ENCODE data around the gene BRD3.

BRD3 gene

DNA sequence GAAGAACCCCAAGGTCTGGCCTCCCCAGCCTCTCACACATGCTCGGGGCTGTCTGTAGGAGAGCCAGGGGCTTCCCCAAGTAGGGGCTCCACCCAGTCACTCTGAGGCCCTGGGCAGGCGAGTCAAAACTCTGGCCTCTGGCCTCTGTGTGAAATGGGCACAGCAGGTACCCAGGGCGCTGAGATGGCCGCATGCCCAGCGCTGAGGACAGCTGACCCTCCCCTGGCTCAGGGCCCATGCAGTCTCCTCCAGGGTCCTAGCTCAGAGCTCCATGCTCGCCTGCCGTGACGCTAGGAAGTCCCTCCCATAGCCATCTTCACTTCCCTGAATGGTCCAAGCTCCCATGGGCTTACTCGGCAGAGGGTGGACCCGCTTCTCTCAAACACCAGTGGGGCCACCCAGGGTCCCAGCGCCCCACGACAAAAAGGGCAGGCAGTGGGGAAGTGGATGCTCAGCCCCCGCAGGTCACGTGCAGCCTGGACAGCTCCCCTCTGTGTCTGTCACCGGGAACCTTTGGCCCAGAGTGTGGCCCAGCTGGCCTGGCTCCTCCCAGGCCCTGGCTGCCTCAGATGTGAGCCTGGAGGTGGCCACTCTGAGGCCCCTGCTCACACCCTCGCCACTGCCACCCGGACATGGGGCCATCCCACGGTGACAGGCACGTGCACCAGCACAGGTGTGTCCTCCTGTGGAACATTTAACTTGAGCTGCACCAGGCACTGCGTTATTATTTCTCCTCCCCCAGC lies 63.5 kb downstream of the BRD3 start:
- Histone ChIP-seq H3K27ac (ENCODE audit: insufficient read depth in 1 of 2, low read depth in 1 of 2, low read length in 2 of 2, poor library complexity in 1 of 2, severe bottlenecking in 2 of 2) (no peak overlapping the region), H3K4me3 (ENCODE audit: control insufficient read depth in 1 of 7, extremely low read depth in 1 of 7, insufficient read depth in 4 of 7, low read depth in 2 of 7, low read length in 6 of 7) (no peak overlapping the region), H3K9me3 (ENCODE audit: control extremely low read depth in 1 of 5, control insufficient read depth in 4 of 5, insufficient read depth in 2 of 5, low read depth in 1 of 5, low read length in 4 of 5) (no peaks in the 10 kb centered on the region), H3K27me3 (replicated peaks in 2 of 5; ENCODE audit: control insufficient read depth in 4 of 5, insufficient read depth in 5 of 5, low read length in 4 of 5) (no peaks in the 10 kb centered on the region), H3K36me3 (ENCODE audit: control insufficient read depth in 4 of 4, insufficient read depth in 4 of 4, low read length in 3 of 4) (no peaks in the 10 kb centered on the region), H3K4me1 (ENCODE audit: control extremely low read depth in 1 of 4, control insufficient read depth in 4 of 4, insufficient read depth in 4 of 4, low read length in 3 of 4) (peaks cover 0 to 22% (median 9%) of the 10 kb centered on the region in 4 experiments)
- no peak for DNase-seq
- ChIA-PET CTCF (interaction anchor here (2.2 to 3.4 kb wide), 2 partner anchors 10 to 222 kb away, joined by 7 to 19 read pairs; no protein-coding TSS in a partner anchor), POLR2A (no interaction called here)
- WGBS (ENCODE audit: insufficient coverage), result 87% methylated on average over 17 of the region's 20 CpGs

DNA sequence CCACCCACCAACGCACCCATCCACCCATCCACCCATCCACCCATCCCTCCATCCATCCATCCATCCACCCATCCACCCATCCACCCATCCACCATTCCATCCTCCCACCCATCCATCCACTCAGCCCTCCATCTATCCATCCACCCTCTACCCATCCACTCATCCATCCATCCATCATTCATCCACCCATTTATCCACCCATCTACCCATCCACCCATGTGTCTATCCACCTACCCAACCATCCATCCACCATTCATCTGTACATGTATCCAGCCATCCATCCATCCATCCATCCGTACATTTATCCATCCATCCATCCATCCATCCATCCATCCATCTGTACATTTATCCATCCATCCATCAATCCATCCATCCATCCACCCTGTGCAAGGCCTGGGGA lies 64.6 kb downstream of the BRD3 start:
- H3K4me3 ChIP-seq (ENCODE audit: control insufficient read depth in 1 of 7, extremely low read depth in 1 of 7, insufficient read depth in 4 of 7, low read depth in 2 of 7, low read length in 6 of 7), result no peak overlapping the region
- no peaks in the 10 kb centered on the region for H3K36me3 ChIP-seq (ENCODE audit: control insufficient read depth in 4 of 4, insufficient read depth in 4 of 4, low read length in 3 of 4)
- no peak for DNase-seq
- no peaks in the 10 kb centered on the region for H3K9me3 ChIP-seq (ENCODE audit: control extremely low read depth in 1 of 5, control insufficient read depth in 4 of 5, insufficient read depth in 2 of 5, low read depth in 1 of 5, low read length in 4 of 5)
- H3K27me3 ChIP-seq (replicated peaks in 2 of 5; ENCODE audit: control insufficient read depth in 4 of 5, insufficient read depth in 5 of 5, low read length in 4 of 5), result no peaks in the 10 kb centered on the region
- ChIA-PET POLR2A (no interaction called here), CTCF (no interaction called here)
- H3K4me1 ChIP-seq (ENCODE audit: control extremely low read depth in 1 of 4, control insufficient read depth in 4 of 4, insufficient read depth in 4 of 4, low read length in 3 of 4), result peaks cover 0 to 13% (median 5%) of the 10 kb centered on the region in 4 experiments
- H3K27ac ChIP-seq (ENCODE audit: insufficient read depth in 1 of 2, low read depth in 1 of 2, low read length in 2 of 2, poor library complexity in 1 of 2, severe bottlenecking in 2 of 2), result no peak overlapping the region
- 100% methylated on average over 1 of the region's 2 CpGs for WGBS (ENCODE audit: insufficient coverage)

DNA sequence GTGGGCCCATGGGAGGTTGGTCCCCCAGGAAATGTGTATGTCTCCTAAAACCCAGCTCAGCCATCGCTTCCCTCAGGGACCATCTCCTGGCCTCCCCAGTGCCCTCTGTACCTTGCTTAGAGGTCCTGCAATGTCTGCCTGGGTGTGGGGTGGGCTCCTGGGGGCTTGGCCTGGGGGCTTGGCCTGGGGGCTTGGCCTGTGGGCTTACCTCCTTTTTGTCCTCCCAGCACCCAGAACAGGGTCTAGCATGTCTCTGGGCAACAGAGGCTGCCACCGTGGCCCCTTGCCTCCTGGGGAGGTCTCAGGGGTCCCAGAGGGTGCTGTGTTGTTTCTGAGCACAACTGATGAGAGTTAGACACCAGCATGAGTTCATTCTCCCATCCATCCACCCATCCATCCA lies 65.0 kb downstream of the BRD3 start:
- 100% methylated on average over 1 of the region's 2 CpGs for WGBS (ENCODE audit: insufficient coverage)
- H3K9me3 ChIP-seq (ENCODE audit: control extremely low read depth in 1 of 5, control insufficient read depth in 4 of 5, insufficient read depth in 2 of 5, low read depth in 1 of 5, low read length in 4 of 5), result no peaks in the 10 kb centered on the region
- no peak for DNase-seq
- H3K4me3 ChIP-seq (ENCODE audit: control insufficient read depth in 1 of 7, extremely low read depth in 1 of 7, insufficient read depth in 4 of 7, low read depth in 2 of 7, low read length in 6 of 7), result no peak overlapping the region
- peaks cover 0 to 13% (median 5%) of the 10 kb centered on the region in 4 experiments for H3K4me1 ChIP-seq (ENCODE audit: control extremely low read depth in 1 of 4, control insufficient read depth in 4 of 4, insufficient read depth in 4 of 4, low read length in 3 of 4)
- ChIA-PET CTCF (no interaction called here), POLR2A (no interaction called here)
- no peak overlapping the region for H3K27ac ChIP-seq (ENCODE audit: insufficient read depth in 1 of 2, low read depth in 1 of 2, low read length in 2 of 2, poor library complexity in 1 of 2, severe bottlenecking in 2 of 2)
- no peaks in the 10 kb centered on the region for H3K36me3 ChIP-seq (ENCODE audit: control insufficient read depth in 4 of 4, insufficient read depth in 4 of 4, low read length in 3 of 4)
- H3K27me3 ChIP-seq (replicated peaks in 2 of 5; ENCODE audit: control insufficient read depth in 4 of 5, insufficient read depth in 5 of 5, low read length in 4 of 5), result no peaks in the 10 kb centered on the region

- no peak for DNase-seq
- Histone ChIP-seq H3K9me3 (ENCODE audit: control extremely low read depth in 1 of 5, control insufficient read depth in 4 of 5, insufficient read depth in 2 of 5, low read depth in 1 of 5, low read length in 4 of 5) (no peaks in the 10 kb centered on the region), H3K27ac (ENCODE audit: insufficient read depth in 1 of 2, low read depth in 1 of 2, low read length in 2 of 2, poor library complexity in 1 of 2, severe bottlenecking in 2 of 2) (no peak overlapping the region), H3K36me3 (ENCODE audit: control insufficient read depth in 4 of 4, insufficient read depth in 4 of 4, low read length in 3 of 4) (no peaks in the 10 kb centered on the region), H3K4me1 (ENCODE audit: control extremely low read depth in 1 of 4, control insufficient read depth in 4 of 4, insufficient read depth in 4 of 4, low read length in 3 of 4) (no peaks in the 10 kb centered on the region), H3K4me3 (ENCODE audit: control insufficient read depth in 1 of 7, extremely low read depth in 1 of 7, insufficient read depth in 4 of 7, low read depth in 2 of 7, low read length in 6 of 7) (no peak overlapping the region), H3K27me3 (replicated peaks in 2 of 5; ENCODE audit: control insufficient read depth in 4 of 5, insufficient read depth in 5 of 5, low read length in 4 of 5) (peaks cover 0 to 10% (median 4%) of the 10 kb centered on the region in 5 experiments)
- CTCF ChIA-PET, result interaction anchor here (1.7 kb wide), 1 partner anchor 217 kb away, joined by 3 read pairs; no protein-coding TSS in a partner anchor
- POLR2A ChIA-PET, result no interaction called here
- WGBS (ENCODE audit: insufficient coverage), result 100% methylated on average over 4 of the region's 6 CpGs
Measured at GRCh38 chr9:133999851-134000265, 68.0 kb downstream of the BRD3 start.

DNA sequence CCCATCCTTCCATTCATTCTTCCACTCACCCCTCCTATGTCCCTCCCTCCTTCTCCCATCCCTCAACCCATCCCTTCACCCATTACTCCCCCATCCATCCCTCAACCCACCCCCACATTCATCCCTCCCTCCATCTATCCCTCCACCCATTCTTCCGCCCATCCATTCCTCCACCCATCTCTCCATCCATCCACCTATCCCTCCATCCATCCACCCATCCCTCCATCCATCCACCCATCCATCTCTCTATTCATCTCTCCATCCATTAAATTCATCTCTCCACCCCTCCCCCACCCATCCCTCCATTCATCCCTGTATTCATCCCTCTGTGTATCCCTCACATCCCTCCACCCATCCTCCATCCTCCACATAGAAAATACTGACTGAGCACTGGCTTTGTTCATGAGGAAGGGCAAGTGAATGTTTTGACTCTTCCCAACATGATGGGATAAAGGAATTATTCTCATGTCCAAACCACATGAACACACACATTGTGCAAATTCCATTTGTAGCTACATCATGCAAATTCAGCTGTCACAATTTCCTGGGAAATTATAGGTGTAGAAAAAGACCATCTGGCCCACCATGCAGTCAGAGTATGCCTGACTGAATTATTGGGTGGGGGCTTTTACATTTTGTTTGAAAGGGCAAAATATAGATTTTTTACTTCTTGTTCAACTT lies 68.8 kb downstream of the BRD3 start:
- DNase-seq, result no peak
- peaks cover 0 to 3% (median 1%) of the 10 kb centered on the region in 4 experiments for H3K4me1 ChIP-seq (ENCODE audit: control extremely low read depth in 1 of 4, control insufficient read depth in 4 of 4, insufficient read depth in 4 of 4, low read length in 3 of 4)
- POLR2A ChIA-PET, result no interaction called here
- H3K4me3 ChIP-seq (ENCODE audit: control insufficient read depth in 1 of 7, extremely low read depth in 1 of 7, insufficient read depth in 4 of 7, low read depth in 2 of 7, low read length in 6 of 7), result no peak overlapping the region
- 100% methylated on average over 1 of the region's 1 CpG for WGBS (ENCODE audit: insufficient coverage)
- H3K9me3 ChIP-seq (ENCODE audit: control extremely low read depth in 1 of 5, control insufficient read depth in 4 of 5, insufficient read depth in 2 of 5, low read depth in 1 of 5, low read length in 4 of 5), result no peaks in the 10 kb centered on the region
- peaks cover 0 to 16% (median 5%) of the 10 kb centered on the region in 5 experiments for H3K27me3 ChIP-seq (replicated peaks in 2 of 5; ENCODE audit: control insufficient read depth in 4 of 5, insufficient read depth in 5 of 5, low read length in 4 of 5)
- H3K27ac ChIP-seq (ENCODE audit: insufficient read depth in 1 of 2, low read depth in 1 of 2, low read length in 2 of 2, poor library complexity in 1 of 2, severe bottlenecking in 2 of 2), result no peak overlapping the region
- CTCF ChIA-PET, result interaction anchor here (1.7 kb wide), 1 partner anchor 217 kb away, joined by 3 read pairs; no protein-coding TSS in a partner anchor
- no peaks in the 10 kb centered on the region for H3K36me3 ChIP-seq (ENCODE audit: control insufficient read depth in 4 of 4, insufficient read depth in 4 of 4, low read length in 3 of 4)

DNA sequence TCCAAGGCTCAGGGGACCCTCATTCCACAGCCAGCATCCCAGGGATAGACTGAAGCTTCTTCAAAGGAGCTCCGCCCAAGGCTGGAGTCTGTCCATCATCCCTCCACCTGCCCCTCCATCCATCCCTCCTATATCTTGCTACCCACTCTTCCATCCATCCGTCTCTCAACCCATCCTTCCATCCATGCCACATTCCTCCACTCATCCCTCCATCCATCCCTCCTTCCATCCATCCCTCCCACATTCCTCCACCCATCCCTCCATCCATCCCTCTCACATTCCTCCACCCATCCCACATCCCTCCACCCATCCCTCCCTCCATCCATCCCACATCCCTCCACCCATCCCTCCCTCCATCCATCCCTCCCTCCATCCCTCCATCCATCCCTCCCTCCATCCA lies 70.2 kb downstream of the BRD3 start:
- no peak overlapping the region for H3K4me3 ChIP-seq (ENCODE audit: control insufficient read depth in 1 of 7, extremely low read depth in 1 of 7, insufficient read depth in 4 of 7, low read depth in 2 of 7, low read length in 6 of 7)
- POLR2A ChIA-PET, result no interaction called here
- 100% methylated on average over 2 of the region's 2 CpGs for WGBS (ENCODE audit: insufficient coverage)
- peaks cover 0 to 15% (median 12%) of the 10 kb centered on the region in 4 experiments for H3K4me1 ChIP-seq (ENCODE audit: control extremely low read depth in 1 of 4, control insufficient read depth in 4 of 4, insufficient read depth in 4 of 4, low read length in 3 of 4)
- DNase-seq, result no peak
- no peaks in the 10 kb centered on the region for H3K9me3 ChIP-seq (ENCODE audit: control extremely low read depth in 1 of 5, control insufficient read depth in 4 of 5, insufficient read depth in 2 of 5, low read depth in 1 of 5, low read length in 4 of 5)
- H3K36me3 ChIP-seq (ENCODE audit: control insufficient read depth in 4 of 4, insufficient read depth in 4 of 4, low read length in 3 of 4), result no peaks in the 10 kb centered on the region
- CTCF ChIA-PET, result interaction anchor here (0.9 to 5.5 kb wide), 4 partner anchors 8 to 217 kb away, joined by 3 to 143 read pairs (median 48); no protein-coding TSS in a partner anchor
- H3K27me3 ChIP-seq (replicated peaks in 2 of 5; ENCODE audit: control insufficient read depth in 4 of 5, insufficient read depth in 5 of 5, low read length in 4 of 5), result peaks cover 0 to 30% (median 14%) of the 10 kb centered on the region in 5 experiments
- H3K27ac ChIP-seq (ENCODE audit: insufficient read depth in 1 of 2, low read depth in 1 of 2, low read length in 2 of 2, poor library complexity in 1 of 2, severe bottlenecking in 2 of 2), result no peak overlapping the region

Data from common myeloid progenitor, CD34-positive (primary cell).